ENCODE results near the gene MTUS2.
A peak's percentile ranks its signal among the peaks of the same experiment; 100 is the strongest.
"Not testable (repeated sequence)": the region's sequence is repeated elsewhere in the genome, so short reads cannot be mapped to it uniquely, and the experiment has no call there.

The MTUS2 gene

DNA sequence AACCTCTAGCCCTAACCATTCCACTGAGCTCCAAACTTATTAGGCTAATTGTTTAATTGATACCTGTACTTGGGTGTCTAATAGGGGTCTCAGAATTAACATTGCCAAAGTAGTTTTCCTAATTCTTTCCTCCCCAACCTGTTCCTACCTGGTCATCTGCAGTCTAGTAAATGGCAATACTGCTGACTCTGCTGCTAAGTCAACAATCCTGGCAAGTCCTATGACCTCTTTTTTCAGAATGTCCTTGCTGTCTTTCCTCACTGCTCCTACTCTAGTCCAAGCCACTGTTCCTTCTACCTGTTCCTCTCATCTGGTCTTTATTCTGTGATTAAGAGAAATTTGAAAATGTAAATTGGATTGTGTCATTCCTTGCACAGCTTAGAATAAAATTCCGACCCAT, 143.9 kb downstream of the MTUS2 start:
- DNase-seq, result no peak

DNA sequence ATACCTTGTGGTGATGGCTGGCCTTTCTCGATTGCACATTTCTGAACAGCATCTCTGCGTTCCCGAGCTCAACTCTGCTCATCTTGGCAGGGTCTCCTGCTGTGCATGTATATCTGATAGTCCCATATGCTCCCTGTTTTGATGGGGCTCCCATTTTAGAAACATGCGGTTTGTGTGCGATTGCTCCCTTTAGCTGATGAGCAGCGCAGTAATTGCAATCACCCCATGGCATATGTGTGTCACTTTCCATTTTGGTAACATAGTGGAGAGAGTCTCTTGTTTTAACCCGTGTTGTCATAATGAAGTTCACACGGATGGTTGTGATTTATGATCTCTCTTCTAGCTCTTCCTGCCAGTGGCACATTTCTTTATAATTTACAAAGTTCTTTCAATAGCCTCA, 144.7 kb downstream of the MTUS2 start:
- no peak for DNase-seq

DNA sequence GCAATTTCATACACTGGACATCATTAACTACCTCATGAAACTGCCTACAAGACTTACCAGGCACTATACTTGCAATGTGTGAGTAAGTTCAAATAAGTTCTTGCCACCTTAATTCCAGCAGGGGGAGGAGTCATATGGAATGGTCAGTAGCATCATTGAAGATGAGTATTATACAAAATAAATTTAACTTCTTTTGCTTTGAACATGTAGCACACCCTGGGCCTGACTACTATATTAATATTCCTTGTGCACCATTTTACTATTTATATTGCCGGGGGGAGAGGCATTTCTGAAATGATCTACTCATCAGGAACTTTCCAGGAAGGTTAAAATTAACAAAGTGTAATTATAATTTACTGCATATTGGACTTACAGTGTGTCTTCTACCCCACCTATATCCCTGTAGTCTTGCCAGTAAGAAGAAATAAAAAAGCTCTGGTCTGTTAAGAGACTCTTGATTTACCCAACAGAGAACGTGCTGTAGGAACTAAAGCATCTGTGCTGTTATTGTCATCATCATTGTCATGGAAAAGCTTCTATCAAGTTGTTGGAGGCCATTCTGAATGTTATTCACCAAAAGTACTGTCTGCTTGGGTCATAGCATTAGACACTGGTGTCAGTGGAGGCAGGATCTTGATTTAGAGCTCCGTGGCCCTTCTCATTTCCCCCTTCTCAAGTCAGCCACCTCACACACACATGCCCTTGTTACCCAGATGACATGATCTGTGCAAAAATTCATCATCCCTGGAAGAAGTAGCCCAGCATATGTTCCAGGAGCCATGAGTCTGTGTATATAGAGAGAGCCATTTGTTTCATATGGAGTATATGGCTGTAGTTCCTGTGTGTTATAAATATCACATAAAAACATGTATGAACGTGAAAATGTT, 147.1 kb downstream of the MTUS2 start:
- no peak for DNase-seq

DNA sequence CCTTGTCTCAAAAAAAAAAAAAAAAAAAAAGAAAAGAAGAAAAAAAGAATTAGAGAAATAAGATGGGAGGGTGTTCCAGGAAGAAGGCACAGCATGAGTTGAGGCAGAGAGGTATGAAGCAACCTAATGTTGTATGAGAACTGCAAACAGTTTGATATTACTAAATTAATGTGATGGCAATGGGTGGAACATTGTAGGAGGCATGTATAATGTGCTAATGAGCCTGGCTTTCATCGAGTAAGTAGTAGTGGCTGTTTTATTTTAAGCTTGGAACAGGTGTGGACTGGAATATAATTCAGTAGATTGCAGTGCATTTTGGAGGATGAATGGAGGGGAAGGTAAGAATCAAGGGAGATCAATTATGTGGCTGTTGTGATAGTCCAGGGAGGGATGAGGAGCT, 156.1 kb downstream of the MTUS2 start:
- DNase-seq, result no peak

DNA sequence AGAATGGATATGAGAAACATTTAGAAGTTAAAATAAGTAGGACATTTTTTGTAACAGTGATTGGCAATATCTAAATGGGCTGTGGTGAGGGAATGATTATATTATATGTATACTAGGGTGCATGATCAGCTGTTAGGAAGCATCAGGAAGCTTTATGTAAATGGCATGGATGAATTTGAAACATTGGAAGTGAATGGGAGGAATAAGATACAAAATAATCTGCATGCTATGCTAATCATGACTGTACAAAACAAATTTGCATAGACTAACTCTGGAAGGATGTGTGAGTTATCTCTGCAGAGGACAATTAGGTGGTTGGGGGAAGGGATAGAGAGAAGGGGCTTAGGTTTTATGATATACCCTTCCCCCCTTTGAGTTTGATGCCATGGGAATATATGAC, 156.5 kb downstream of the MTUS2 start:
- no peak for DNase-seq

DNA sequence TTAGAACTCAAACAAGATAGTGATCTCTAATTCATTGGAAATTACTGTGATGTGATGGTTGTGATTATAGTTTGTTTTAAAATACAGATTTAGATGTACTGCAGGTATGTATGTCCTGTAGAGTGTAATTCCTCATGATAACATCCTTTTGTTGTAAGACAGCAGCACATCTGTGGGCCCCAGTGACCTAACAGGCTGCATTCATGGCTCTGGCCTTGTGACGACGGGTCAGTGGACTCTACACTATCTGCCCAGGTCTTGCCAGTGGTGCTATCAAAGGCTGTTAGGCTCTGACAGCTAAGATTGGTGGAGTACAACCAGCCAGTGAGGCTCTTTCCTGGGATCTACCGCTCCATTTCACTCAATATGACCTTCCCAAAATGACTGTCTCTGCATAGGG, 158.4 kb downstream of the MTUS2 start:
- DNase-seq, result no peak

DNA sequence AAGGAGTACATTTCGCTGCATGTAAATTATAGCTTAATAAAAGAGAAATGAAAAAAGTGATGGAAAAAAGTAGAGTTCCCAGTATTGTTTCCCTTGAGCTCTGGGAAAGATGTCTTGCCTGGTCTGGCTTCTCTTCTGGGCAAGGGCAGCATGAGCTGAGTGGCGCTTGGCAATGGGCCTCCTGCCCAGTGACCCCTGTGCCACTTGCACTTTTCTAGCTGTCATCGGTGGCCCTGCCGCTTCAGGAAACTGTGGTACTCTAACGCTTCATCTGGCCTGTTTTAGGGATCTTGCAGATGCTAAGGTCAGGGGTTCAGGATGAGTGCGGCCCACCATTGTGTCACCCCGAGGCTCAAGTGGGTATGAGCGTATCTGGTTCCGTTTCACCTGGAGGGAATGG, 161.4 kb downstream of the MTUS2 start:
- no peak for DNase-seq

DNA sequence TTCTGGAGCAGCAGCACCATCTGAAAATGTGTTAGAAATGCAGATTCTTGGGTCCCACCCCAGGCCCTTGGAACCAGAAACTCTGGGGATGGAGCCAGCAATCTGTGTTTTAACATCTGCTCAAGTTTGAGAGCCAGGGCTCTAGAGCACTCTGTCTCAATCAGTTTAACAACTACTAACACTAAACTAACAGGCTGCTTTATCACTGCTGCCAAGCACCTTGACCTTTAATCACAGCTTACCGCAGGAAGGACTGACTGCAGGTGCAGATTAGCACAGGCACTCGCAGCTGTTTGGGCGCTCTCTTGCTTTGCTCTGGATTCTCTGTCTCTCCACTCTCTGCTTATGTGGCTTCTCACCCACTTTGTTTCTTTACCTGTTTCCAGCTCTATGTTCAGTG, 163.5 kb downstream of the MTUS2 start:
- DNase-seq, result peak; percentile 31

DNA sequence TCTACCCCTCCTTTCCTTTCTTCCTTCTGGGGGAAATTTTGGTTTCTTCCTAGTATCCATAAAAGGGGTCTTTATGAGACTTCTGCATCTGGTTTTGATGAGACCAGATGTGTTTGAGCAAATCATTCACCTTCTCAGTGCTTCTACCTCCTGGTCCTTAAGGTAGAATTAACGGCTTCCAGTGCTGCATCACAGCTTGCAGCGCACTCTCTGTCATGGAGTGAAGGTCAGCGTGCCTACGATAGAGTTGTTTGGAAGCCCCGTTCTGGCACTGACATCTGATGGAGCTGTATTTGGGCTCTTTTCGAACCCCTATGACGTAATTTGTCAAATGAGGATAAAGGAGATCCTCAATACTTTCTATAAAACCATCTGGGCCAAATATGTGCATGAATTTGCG, 164.2 kb downstream of the MTUS2 start:
- no peak for DNase-seq

DNA sequence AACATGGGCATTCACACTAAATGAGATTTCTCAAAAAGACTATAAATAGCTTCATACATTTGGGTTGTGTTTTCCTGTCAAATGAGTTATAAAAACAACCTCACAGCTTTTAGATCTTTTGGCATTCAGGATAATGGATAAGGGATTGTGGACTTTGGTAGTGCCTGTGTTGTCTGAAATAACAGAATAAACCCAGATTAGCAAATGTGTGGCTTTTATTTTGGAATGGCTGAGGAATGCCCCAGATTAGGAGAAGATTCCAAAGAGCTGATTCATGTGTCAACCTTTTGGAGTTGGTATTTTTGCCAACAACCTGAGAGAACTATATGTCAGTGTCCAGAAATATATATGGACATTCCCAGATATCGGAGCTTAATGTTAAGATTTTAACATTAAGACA, 164.7 kb downstream of the MTUS2 start:
- no peak for DNase-seq

DNA sequence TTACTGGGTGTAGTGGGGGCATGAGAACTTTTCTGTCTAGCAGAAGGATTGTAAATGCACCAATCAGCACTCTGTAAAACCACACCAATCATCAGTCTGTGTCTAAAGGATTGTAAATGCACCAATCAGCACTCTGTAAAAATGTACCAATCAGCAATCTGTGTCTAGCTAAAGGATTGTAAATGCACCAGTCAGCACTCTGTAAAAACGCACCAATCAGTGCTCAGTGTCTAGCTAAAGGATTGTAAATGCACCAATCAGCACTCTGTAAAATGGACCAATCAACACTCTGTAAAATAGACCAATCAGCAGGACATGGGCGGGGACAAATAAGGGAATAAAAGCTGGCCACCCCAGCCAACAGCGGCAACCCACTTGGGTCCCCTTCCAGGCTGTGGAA, 170.2 kb downstream of the MTUS2 start:
- not testable (repeated sequence) for DNase-seq

DNA sequence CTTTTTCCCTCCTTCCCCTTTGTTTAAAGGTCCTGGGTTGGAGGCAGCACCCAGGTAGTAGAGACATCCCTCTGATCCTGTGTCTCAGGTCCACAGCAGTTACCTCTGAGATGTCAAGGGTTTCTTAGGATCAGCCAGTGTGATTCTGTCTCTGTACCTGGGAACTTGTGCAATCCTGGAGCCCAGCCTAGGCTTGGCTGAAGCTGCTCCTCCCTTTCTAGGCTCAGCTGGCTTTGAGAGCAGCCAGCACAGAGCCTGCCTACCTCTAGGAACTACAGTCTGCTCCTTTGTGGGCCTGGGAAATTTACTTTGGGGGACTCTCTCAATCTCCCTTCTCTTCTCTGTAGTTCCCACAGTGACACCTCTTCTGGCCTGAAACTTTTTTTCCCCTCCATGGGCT, 171.6 kb downstream of the MTUS2 start:
- no peak for DNase-seq

DNA sequence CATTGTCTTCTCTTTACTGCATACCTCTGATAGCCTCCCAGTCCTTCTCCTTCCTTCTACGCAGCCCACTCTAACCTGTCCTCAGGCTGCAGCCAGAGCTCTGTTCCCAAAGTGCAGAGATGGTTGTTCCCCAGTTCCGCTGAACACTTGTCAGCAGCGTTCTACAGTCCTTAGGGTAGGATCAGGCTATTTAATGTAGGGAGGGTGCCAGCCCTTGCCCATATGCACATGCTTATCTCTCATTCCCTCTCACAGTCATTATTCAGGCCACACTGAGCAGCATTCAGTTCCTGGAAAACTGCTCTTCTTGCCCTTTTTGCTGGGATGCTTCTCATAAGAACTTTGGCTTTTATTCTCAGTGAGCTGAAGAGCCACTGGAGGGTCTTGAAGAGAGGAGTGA, 180.7 kb downstream of the MTUS2 start:
- DNase-seq, result no peak

DNA sequence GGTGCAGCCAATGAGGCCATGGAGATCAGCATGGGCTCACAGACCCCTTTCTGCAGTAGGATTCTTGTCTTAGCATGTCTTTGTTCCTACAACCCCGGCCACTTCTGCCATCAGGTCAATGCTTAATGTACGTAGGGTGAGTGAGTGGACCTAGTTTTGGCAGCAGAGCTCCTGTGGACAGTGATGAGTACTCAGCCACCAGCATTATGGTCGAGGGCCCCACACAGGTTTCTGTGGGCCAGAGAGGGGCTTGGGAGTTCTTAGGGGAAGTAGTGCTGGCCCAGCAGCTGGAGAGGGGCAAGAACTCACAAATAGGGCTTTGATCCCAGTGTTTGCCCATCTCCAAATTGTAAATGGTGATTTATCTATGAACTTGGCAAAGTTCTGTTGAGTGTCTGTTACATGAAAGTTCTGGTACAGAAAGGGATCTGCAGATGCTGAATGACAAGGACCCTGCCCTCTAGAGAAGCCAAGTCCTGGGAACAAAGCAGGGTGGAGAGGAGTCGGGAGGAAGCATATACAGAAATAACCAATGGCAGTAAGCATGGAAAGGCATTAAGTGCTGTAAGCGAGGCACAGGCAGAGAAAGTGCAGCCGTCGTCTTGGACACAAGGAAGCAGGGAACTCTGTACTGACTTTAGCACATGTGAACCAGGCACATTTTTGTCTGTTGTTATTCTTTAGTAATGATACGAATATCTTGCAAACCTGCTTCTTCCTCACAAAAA, 185.1 kb downstream of the MTUS2 start:
- DNase-seq, result no peak

DNA sequence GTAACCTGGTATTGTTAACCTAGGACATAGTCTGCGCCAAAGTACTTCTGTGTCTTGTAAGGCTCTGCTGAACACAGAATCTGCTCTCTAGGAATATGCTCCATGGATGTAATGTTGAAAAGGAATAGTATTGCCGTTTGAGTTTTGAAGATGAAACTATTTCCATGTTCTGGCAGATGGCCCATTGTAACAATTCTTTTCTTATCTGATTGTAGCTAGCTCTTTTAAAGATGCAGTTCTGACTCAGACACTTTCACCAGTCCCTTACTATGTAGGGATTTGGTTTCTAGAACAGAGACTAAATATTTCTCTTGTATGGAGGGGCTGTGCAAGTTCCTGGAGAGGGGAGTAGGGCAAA, 185.6 kb downstream of the MTUS2 start:
- no peak for DNase-seq

DNA sequence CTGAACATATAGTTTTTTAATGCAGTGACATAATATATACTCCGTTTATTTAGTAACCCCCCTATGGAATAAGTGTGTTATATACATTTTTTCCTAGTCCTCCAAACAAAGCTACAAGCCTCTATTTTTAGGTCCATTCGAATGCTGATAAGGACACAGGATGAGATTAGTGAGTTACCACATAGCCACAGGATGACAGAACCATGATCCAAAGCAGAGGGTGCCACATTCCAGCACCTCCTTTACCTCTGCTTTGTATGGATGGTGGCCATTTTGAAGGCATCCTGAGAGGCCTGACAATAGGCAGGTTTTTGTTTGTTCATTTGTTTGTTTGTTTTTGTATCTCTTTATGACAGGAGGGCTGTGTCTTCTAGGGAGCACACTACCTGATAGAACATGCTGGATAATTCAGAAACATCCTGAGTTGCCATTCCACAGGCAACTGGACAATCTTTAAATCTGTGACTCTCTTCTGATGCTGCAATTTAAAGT, 186.3 kb downstream of the MTUS2 start:
- DNase-seq, result no peak

DNA sequence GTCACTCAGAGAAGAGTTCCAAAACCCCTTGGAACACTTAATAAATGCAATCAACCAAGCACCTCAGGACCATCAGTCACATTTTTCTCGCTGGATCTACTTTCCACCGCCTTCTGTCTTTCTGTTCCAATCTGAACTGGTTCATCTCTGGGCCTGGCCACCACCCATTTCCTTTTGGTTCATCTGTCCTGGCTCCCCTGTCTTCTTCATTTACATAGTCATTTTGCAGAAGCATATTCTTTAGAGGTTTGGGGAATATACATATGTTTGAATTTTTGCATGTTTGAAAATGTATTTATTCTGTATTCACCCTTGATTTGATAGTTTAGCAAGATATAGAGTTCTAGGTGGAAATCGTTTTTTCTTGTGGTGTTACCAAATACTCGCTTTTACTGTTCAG, 188.2 kb downstream of the MTUS2 start:
- DNase-seq, result no peak

DNA sequence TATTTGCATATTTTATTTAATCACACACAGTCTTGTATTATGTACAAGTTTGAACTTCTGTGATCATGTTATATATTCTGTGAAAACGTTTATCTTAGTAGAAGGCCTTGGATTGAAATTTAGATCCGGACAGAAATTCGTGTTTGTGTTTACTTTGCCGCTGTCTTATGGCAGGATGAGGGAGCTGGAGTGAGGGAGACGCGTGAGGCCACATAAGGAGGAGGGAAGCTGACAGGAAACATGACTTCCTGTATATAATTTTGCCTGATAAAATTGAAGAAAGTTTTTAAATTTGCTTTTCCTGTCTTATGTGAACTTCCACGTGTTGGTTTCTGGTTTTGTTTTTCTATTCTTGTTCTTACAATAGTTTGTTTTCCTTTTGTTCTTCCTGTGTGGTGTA, 200.2 kb downstream of the MTUS2 start:
- DNase-seq, result no peak

DNA sequence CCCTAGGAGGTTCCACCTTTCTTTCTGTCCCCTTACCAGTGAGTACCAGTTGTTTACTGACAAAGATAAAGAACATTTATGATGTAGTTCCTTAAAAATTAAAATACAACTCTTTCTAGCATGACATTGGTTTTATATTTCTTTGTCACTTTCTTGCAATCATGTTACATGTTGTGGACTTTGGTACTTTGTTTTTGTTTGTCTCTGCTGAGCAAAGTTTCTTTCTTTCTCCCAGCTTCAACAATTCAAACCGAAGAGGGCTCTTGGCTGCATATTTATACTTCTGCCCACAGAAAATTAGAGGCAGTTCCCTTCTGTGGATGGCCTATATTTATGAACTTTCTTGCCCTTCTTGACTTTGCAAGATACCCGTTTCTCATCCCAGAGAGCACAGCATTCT, 201.2 kb downstream of the MTUS2 start:
- DNase-seq, result no peak

DNA sequence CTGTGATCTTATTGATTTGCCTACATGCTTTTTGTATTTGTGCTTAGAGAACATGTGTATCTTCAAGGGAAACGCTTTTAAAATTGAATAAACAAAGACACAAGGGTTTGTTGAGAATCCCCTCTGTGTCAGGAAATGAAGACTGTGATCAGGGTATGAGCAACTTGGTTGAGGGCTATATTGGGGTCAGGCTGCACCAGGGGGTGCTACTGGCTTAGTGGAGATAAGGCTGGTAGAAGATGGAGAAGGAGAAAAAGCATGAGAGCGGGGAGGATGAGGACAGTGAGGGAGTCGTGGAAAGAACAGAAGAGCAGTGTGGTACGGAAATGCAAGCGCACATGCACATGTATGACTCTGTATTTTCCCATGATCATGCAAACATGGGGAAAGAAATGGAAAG, 201.6 kb downstream of the MTUS2 start:
- no peak for DNase-seq

DNA sequence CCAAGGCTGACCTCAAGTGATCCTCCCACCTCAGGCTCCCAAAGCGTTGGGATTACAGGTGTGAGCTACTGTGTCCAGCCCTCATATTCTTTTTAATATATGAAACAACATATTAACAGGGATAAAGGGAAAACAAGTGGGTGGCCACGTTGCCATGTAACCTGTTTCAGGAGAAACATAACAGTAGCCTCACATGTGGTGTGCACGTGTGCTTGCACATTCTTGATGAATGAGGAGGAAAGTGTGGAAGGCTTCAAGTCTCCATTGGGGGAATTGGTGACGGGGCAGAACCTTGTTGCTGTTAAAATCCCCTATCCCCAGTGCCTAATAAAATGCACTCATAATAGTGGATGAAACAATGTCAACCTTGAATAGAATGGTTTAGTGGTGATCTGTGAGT, 202.3 kb downstream of the MTUS2 start:
- no peak for DNase-seq

DNA sequence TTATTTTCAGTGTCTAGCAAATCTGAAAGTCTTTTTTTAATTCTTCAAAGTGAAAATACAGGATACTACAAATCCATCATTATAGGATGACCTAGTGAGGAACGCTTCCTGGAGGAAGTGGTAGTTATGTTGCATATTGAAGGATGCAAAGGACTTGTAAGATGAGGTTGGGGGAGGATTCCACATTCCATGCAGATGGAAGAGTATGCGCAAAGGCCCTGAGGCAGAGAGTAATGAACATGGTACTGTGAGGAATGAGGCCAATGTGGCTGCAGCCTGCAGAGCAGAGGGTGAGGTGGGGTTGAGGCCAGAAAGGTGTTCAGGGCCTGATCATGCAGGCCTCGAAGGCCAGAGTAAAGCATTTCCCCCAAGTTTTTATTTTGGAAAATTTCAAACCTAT, 202.8 kb downstream of the MTUS2 start:
- no peak for DNase-seq

DNA sequence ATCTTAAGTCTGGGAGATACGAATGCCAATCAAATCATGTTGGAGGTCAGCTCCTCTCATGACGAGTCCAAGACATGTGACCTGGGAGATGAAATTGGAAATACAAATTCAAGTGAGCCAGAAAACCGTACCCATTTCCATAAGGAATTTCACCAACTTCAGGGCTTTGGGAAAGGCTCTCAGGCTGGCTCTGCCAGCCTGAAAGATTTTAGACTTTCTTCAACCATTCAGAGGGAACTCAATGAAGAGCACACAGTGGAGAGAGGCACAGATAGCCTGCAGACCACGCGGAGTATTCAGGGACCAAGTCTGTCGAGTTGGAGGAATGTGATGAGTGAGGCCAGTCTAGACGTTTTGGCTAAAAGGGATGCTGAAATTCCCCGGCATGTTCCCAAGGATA, 204.6 kb downstream of the MTUS2 start:
- no peak for DNase-seq

DNA sequence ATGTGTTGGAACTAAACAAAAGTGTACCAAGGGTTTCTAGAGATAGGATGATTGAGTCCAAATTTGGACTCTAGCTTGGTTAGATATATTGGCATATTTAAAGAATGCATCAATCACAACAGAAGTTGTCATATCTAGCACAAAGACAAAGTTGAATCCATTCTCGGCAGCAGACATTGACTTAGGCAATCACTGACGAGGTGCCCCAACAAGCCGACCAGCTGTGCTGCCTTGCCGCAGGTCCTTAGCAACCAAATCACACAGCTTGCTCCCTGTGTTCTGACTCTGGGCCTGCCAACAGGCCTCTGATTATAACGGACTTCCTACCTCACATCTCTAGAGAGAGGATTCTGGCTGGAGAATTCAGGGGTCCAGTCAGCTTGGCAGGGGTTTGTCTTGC, 208.7 kb downstream of the MTUS2 start:
- no peak for DNase-seq

DNA sequence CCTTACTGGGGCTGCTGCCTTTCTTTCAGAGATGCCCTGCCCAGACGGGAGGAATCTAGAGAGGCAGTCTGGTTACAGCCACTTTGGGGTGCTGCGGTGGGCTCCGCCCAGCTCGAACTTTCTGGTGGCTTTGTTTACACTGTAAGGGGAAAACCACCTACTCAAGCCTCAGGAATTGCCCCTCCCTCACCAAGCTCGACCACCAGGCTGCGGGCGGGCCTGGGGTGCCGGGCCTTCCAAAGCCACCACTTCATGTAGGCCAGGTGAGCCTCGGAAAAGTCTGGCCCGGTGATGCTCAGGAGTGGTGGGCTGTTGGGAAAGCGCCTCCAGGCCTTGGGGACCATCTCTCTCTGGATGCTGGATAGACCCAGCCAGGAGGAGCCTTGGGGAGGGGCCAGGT, 218.6 kb downstream of the MTUS2 start:
- no peak for DNase-seq
